HepG2 (cell line): ENCODE results near the gene NRSN2. TPM values are rescaled to one million over a fixed set of nuclear protein-coding genes. Genes with fewer than 3 reads are reported as not detected.

Source experiments
- FOXP1 ChIP-seq, 2 experiments: fragments of 450-650 bp in 1 of 2; IDR thresholded peaks; 2 replicates each; pipeline ENCODE4 v1.6.1; 2017 to 2018; ENCODE audit warnings: antibody characterized with exemption in 1 of 2
- IRX3 ChIP-seq: sonication (generic); formaldehyde crosslinking; IDR thresholded peaks from 2 replicates; pipeline ENCODE4 v1.8.1; 2023; ENCODE audit warnings: mild to moderate bottlenecking, low read depth, missing genetic modification reagents, borderline replicate concordance
- KAT7 ChIP-seq: IDR thresholded peaks from 2 replicates; pipeline ENCODE4 v1.6.1; 2018; ENCODE audit warnings: borderline replicate concordance, missing compliant biosample characterization
- MYNN ChIP-seq: sonication (generic); formaldehyde crosslinking; IDR thresholded peaks from 2 replicates; pipeline ENCODE4 v1.4.0; 2020; ENCODE audit warnings: mild to moderate bottlenecking, low read depth, missing genetic modification reagents
- NCOA2 ChIP-seq: sonication (generic); formaldehyde crosslinking; IDR thresholded peaks from 2 replicates; pipeline ENCODE4 v1.8.0; 2022; ENCODE audit warnings: inconsistent platforms
- NFYC ChIP-seq: IDR thresholded peaks from 2 replicates; pipeline ENCODE4 v1.6.1; 2016; ENCODE audit warnings: missing genetic modification reagents, missing compliant biosample characterization
- RFX5 ChIP-seq: IDR thresholded peaks from 2 replicates; pipeline ENCODE4 v1.6.1; 2011; ENCODE audit warnings: low read depth, low read length, improper control_type of control experiment
- SMC3 ChIP-seq: IDR thresholded peaks from 2 replicates; pipeline ENCODE4 v1.6.1; 2011; ENCODE audit warnings: low read length, improper control_type of control experiment
- TFE3 ChIP-seq: IDR thresholded peaks from 2 replicates; pipeline ENCODE4 v1.6.1; 2016
- ZBTB1 ChIP-seq: sonication (generic); formaldehyde crosslinking; IDR thresholded peaks from 2 replicates; pipeline ENCODE4 v1.4.0; 2020; ENCODE audit warnings: missing genetic modification reagents, borderline replicate concordance
- ZBTB21 ChIP-seq: sonication (generic); formaldehyde crosslinking; IDR thresholded peaks from 2 replicates; pipeline ENCODE4 v1.4.0; 2020; ENCODE audit warnings: missing genetic modification reagents
- ZBTB42 ChIP-seq: sonication (generic); formaldehyde crosslinking; IDR thresholded peaks from 2 replicates; pipeline ENCODE4 v1.5.0; 2020; ENCODE audit warnings: mild to moderate bottlenecking, missing genetic modification reagents
- ZMYM4 ChIP-seq: sonication (generic); formaldehyde crosslinking; IDR thresholded peaks from 2 replicates; pipeline ENCODE4 v1.8.1; 2023; ENCODE audit warnings: mild to moderate bottlenecking, missing genetic modification reagents
- ZNF143 ChIP-seq: sonication (generic); formaldehyde crosslinking; IDR thresholded peaks from 2 replicates; pipeline ENCODE4 v1.4.0; 2020; ENCODE audit warnings: missing genetic modification reagents
- ZNF556 ChIP-seq: sonication (generic); formaldehyde crosslinking; IDR thresholded peaks from 2 replicates; pipeline ENCODE4 v1.4.0; 2020; ENCODE audit warnings: mild to moderate bottlenecking, missing genetic modification reagents, borderline replicate concordance
- ZNF570 ChIP-seq: sonication (generic); formaldehyde crosslinking; IDR thresholded peaks from 2 replicates; pipeline ENCODE4 v1.4.0; 2020; ENCODE audit warnings: mild to moderate bottlenecking, missing genetic modification reagents, borderline replicate concordance
- ZNF703 ChIP-seq: sonication (generic); formaldehyde crosslinking; IDR thresholded peaks from 2 replicates; pipeline ENCODE4 v1.5.1; 2020; ENCODE audit warnings: missing genetic modification reagents, mild to moderate bottlenecking, moderate library complexity, borderline replicate concordance
- ZNF792 ChIP-seq: IDR thresholded peaks from 2 replicates; pipeline ENCODE4 v1.6.1; 2016
- ZNF879 ChIP-seq: sonication (generic); formaldehyde crosslinking; IDR thresholded peaks from 2 replicates; pipeline ENCODE4 v1.8.1; 2023; ENCODE audit warnings: missing genetic modification reagents
- ZSCAN30 ChIP-seq: sonication (generic); formaldehyde crosslinking; IDR thresholded peaks from 2 replicates; pipeline ENCODE4 v1.5.0; 2020; ENCODE audit warnings: mild to moderate bottlenecking, missing genetic modification reagents
- polyA plus RNA-seq, 8 experiments: library from polyadenylated mRNA; depleted of rRNA in 3 of 8; stranded (reverse) in 7 of 8; unstranded in 1 of 8; fragments of >200 nt; fragmentation: Illumina TruSeq in 4 of 8; extraction: Trizol in 4 of 8; gene quantifications; 2 replicates each; pipeline versions ENCODE4 v1.2.1 to v1.2.3, GENCODE V29; 2011 to 2016; ENCODE audit warnings: low read depth in 4 of 8, missing spikeins in 1 of 8, mixed read lengths in 1 of 8; ENCODE audit not compliant: insufficient read depth in 1 of 8
- total RNA-seq, 5 experiments: library from RNA; depleted of rRNA; stranded (reverse); fragments of >200 nt; fragmentation: Illumina TruSeq; extraction: Trizol; gene quantifications; 2 replicates each; pipeline ENCODE4 v1.2.3, GENCODE V29; 2016; ENCODE audit warnings: low read depth in 1 of 5
- TF ChIP-seq, protein P1 (sequence below): sonication (generic); formaldehyde crosslinking; IDR thresholded peaks from 2 replicates; pipeline ENCODE4 v1.4.0; 2020; ENCODE audit warnings: mild to moderate bottlenecking, missing genetic modification reagents, borderline replicate concordance
- TF ChIP-seq, protein P2 (sequence below): sonication (generic); formaldehyde crosslinking; IDR thresholded peaks from 2 replicates; pipeline ENCODE4 v1.5.1; 2020; ENCODE audit warnings: mild to moderate bottlenecking, moderate library complexity, missing genetic modification reagents
- TF ChIP-seq, protein P3 (sequence below): sonication (generic); formaldehyde crosslinking; IDR thresholded peaks from 2 replicates; pipeline ENCODE4 v1.8.0; 2022; ENCODE audit warnings: mild to moderate bottlenecking, missing genetic modification reagents

Gene NRSN2
- total and polyA plus RNA-seq, 2 of the 13 experiments (the other 11 are each of a cell fraction or from before 2014, with no cell fraction given): 32.3 to 49.4 TPM

DNA sequence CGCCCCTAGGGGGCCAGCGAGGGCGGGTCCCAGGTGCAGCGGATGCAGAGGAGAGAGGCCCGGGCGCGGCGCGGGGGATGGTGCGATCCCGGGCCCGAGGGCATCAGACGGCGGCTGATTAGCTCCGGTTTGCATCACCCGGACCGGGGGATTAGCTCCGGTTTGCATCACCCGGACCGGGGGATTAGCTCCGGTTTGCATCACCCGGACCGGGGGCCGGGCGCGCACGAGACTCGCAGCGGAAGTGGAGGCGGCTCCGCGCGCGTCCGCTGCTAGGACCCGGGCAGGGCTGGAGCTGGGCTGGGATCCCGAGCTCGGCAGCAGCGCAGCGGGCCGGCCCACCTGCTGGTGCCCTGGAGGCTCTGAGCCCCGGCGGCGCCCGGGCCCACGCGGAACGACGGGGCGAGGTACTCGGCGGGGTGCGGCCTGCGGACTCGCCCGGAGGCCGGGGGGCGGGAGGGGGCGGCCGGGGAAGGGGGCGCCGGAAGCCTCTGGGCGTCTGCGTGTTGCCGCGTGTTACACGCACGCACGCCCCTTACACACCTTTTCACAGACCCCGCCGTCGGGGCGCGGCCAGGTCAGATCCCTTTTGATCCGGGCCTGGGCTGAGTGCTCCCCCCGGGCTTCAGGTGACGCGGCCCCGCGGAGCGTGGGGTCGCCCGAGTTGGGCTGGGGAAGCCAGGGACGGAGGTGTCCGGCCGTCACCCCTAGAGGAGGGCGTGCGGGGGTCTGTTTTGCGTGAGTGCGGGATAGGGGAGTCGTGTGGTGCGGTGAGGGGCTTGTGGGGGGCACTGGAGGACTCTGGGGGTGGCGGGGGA, 34.1 kb downstream of the NRSN2 start (continued):
- TF ChIP-seq ZNF703: peak; percentile 95; the same call in 1 of the 2 replicates
- TF ChIP-seq FOXP1 (IDR thresholded peaks at IDR 0.05): no peak
- peak; percentile 50; the same call in 1 of the 2 replicates for TF ChIP-seq FOXP1 (CRISPR knock-in tag; IDR thresholded peaks at IDR 0.05)
- peak; percentile 91; the same call in 1 of the 2 replicates for TF ChIP-seq ZNF792 (CRISPR knock-in tag)
- TF ChIP-seq ZNF879: peak; percentile 48; the same call in 1 of the 2 replicates
- TF ChIP-seq TFE3 (CRISPR knock-in tag): no peak; the same call in none of the 2 replicates
- TF ChIP-seq, protein P1, sequence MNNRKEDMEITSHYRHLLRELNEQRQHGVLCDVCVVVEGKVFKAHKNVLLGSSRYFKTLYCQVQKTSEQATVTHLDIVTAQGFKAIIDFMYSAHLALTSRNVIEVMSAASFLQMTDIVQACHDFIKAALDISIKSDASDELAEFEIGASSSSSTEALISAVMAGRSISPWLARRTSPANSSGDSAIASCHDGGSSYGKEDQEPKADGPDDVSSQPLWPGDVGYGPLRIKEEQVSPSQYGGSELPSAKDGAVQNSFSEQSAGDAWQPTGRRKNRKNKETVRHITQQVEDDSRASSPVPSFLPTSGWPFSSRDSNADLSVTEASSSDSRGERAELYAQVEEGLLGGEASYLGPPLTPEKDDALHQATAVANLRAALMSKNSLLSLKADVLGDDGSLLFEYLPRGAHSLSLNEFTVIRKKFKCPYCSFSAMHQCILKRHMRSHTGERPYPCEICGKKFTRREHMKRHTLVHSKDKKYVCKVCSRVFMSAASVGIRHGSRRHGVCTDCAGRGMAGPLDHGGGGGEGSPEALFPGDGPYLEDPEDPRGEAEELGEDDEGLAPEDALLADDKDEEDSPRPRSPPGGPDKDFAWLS (CRISPR knock-in tag): 0 out of 2 replicates have a peak, but pooled peaks have one; percentile 87
- TF ChIP-seq ZSCAN30 (CRISPR knock-in tag): peak; percentile 63; the same call in 1 of the 2 replicates
- TF ChIP-seq ZNF143 (CRISPR knock-in tag): peak; percentile 29
- TF ChIP-seq, protein P2, sequence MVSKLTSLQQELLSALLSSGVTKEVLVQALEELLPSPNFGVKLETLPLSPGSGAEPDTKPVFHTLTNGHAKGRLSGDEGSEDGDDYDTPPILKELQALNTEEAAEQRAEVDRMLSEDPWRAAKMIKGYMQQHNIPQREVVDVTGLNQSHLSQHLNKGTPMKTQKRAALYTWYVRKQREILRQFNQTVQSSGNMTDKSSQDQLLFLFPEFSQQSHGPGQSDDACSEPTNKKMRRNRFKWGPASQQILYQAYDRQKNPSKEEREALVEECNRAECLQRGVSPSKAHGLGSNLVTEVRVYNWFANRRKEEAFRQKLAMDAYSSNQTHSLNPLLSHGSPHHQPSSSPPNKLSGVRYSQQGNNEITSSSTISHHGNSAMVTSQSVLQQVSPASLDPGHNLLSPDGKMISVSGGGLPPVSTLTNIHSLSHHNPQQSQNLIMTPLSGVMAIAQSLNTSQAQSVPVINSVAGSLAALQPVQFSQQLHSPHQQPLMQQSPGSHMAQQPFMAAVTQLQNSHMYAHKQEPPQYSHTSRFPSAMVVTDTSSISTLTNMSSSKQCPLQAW (CRISPR knock-in tag): no peak
- no peak; the same call in 1 of the 2 replicates for TF ChIP-seq KAT7 (CRISPR knock-in tag)
- peak; percentile 82 for TF ChIP-seq ZNF556
- TF ChIP-seq ZBTB42 (CRISPR knock-in tag): peak; percentile 97
- 0 out of 2 replicates have a peak, but pooled peaks have one; percentile 17 for TF ChIP-seq ZBTB1 (CRISPR knock-in tag)
- peak; percentile 84 for TF ChIP-seq NCOA2
- peak; percentile 77; the same call in 1 of the 2 replicates for TF ChIP-seq ZNF570
- TF ChIP-seq, protein P3, sequence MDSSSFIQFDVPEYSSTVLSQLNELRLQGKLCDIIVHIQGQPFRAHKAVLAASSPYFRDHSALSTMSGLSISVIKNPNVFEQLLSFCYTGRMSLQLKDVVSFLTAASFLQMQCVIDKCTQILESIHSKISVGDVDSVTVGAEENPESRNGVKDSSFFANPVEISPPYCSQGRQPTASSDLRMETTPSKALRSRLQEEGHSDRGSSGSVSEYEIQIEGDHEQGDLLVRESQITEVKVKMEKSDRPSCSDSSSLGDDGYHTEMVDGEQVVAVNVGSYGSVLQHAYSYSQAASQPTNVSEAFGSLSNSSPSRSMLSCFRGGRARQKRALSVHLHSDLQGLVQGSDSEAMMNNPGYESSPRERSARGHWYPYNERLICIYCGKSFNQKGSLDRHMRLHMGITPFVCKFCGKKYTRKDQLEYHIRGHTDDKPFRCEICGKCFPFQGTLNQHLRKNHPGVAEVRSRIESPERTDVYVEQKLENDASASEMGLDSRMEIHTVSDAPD (CRISPR knock-in tag): peak; percentile 74; the same call in 1 of the 2 replicates
- peak; percentile 88 for TF ChIP-seq IRX3 (CRISPR knock-in tag)
- no peak for TF ChIP-seq RFX5
- peak; percentile 27; the same call in 1 of the 2 replicates for TF ChIP-seq ZBTB21
- TF ChIP-seq NFYC (CRISPR knock-in tag): peak; percentile 14
- TF ChIP-seq SMC3: peak; percentile 26; the same call in 1 of the 2 replicates
- no peak; the same call in 1 of the 2 replicates for TF ChIP-seq MYNN
- TF ChIP-seq ZMYM4 (CRISPR knock-in tag): peak; percentile 64
